ENCODE results near the gene HAP1.
"Not testable (repeated sequence)": the region's sequence is repeated elsewhere in the genome, so short reads cannot be mapped to it uniquely, and the experiment has no call there.

Gene HAP1

DNA sequence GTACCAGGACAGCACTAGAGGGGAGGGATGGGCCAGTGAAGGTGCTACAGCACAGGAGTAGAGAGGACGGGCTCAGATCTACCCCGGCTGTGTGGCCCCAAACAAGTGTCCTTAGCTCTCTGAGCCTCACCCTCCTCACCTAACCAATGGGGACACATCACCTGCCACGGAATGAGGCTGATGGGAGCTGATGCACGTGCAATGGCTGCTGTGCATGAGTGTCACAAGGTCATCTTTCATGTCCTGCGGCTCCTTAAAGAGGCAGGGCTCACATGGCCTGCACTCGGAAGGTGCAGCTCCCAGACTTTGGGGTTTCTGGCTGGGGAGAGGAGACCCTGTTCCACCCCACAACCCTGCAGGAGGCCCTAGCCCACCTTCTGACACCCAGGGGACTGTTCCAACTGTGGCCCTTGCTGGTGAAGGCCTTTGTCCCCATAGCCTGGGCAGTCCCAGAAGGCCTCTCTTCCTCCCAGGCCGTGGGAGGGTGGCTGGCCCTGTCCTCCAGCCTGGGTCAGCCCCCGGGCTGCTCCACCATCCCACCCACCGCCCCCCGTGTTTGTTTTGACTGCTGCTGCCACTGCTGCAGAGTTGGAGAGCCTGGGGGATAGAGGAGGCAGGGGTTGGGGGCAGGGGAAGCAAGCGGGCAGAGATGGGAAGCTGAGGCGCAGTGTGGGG is 10.5 kb downstream of the HAP1 start:
- no peak for DNase-seq

DNA sequence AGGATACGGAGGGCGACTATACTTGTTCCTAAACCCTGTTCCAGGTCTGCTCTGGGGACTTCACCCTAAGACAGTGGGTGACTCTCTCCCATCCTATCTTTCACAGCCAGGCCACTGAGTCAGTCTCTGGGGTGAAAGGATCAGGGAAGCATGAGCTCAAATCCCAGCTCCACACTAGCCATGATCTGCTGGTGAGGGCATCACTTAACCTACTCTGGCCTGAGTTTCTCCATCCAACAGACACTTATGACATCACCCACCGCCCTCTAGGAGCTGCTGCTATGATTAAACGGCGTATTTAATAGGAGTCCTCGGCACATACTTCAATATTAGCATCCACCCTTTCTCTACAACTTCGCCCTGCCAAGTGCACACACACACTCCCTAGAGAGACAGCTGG is 12.2 kb downstream of the HAP1 start:
- DNase-seq = no peak

DNA sequence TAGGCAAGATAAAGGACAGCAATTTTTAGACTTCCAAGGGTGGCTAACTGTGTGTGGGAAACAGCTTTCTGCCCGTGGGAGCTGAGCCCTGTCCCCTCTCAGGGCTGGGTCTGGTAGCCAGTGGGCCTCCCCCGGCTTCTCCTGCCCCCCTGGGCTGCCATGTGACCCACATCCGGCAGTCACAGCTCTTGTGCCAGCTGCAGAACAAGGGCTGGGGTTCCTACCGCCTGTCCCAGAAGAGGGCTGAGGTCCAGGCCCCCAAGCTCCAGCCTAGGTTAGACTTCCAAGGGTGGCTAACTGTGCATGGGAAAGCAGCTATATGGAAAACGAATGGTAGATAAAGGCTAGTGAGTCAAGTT is 16.2 kb downstream of the HAP1 start:
- DNase-seq = no peak

DNA sequence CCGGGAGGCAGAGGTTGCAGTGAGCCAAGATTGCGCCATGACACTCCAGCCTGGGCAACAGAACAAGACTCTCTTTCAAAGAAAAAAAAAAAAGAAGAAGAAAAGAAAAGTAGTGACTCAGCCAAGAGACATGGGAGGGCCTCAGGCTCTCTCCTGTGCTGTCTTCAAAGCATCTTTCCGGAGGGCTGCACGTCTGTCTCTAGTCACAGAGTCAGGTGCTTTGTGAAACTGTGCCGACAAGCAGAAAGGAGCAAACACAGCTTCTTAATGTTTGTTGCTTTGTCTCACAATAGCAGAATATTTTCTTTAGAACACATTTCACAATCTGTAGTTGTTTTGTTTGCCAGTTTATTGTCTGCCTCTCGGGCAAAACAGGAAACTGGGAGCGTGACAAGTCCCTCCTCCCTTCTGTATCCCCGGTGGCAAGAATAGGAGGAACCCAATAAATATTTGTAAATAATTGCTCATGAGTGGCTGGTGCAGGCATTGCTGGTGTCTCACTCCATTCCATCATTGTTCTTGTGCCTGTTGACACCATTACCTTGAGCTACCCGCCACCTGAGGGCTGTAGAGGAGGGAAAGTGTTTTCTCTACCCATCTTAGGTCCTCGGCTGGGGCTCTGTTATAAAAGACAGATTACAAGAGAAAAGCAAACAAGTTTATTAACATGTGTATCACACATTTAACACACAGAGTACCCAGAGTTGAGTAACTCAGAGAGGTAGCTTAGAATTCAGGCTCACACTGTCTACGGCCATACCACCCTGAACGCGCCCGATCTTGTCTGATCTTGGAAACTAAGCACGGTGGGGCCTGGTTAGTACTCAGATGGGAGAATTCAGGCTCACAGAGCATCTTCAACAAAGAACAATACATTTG is 16.8 kb downstream of the HAP1 start:
- no peak for DNase-seq

DNA sequence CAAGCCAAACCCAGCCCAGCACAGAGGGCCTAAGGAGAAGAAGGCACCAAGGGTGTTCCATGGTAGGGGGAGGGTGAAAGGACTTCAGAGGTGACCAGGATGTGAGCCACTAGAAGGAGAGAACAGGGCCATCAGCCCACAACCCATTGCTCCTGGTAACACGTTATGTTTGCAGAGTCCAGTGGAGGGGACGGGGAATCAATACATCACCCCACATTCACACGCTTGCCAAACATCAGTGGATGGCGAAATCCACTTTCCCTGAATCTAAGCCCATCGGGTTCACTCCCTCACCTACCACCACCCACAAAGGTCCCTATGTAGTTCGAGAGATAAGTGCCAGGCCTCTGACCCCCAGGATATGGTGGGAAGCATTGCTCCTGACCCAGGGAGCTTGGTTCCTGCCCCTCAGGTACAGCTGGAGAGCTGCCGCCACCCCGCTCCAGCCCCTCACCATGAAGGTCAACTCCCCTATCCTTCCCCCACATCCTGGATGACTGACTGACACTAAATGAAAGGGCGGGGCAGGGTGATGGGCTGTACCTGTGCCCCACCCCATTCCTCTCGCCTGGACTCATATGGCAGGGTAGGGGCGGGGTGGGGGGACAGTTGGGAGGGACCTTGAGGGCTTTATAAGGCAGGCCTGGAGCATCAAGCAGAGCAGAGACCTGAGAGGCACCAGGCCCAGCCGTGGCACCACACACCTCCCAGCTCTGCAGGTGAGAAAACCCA is 22.6 kb downstream of the HAP1 start, which contains the start of gene GAST:
TSS of gene GAST (plus strand) at position 663 of the 732 bp plus-strand sequence. CDS start 3,106 bp downstream, outside the sequence.
- no peak for DNase-seq

DNA sequence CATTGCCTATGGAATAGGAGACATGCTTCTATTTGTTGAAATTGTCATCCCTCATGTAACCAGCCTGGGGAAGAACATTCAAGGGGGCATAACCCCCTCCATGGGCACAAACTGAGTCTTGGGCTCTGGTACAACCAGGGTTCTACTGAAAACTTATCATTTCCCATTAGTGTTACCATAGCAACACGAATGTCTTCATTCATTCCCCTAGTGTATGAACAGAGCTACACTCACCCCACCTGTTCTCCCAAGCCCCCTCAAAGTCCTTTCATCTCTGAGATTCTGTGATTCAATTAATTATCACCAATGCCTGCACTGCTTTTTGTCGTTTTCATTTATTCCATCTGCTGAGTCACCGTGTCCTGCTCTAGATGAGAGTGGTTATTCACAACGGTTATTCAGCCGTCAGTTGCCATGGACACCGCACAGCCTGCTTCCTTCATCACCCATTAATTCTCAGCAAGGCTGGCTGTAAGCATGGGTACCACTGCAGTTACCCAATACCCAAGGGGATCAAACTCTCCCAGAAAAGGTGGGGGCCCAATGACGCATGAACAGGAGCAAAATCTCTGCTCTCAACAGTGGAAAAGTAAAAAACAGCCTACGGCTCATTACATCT is 23.9 kb downstream of the HAP1 start:
- DNase-seq = no peak

DNA sequence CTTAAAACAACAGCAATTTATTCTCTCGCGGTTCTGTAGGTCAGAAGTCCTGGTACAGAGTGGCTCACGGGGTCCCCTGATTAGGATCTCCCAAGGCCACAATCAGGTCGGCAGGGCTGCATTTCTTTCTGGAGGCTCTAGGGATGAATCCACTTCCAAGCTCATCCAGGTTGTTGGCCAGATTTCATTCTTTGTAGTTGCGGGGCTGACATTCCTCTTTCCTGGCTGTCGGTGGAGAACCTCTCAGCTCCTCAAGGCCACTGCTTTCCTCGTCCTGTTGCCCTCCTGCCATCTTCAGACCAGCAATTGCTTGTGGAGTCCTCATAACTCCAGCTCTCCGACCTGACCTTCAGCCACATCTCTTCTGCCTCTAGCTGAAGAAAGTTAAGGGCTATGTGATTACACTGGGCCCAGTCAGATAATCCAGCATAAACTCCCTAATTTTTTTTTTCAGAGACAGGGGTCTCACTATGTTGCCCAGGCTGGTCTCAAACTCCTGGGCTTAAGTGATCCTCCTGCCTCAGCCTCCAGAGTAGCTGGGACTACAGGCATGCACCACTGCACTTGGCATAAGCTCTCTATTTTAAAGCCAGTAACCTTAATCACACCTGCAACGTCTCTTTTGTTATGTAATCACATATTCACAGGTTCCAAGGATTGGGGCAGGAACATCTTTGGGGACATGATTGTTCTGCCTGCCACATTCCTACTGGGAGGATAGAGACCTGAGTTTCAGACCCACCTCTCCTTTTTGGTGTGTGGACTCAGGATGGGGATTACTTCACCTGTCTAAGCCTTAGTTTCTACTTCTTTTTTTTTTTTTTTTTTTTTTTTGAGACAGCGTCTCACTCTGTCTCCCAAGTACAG is 26.4 kb downstream of the HAP1 start:
- no peak for DNase-seq

DNA sequence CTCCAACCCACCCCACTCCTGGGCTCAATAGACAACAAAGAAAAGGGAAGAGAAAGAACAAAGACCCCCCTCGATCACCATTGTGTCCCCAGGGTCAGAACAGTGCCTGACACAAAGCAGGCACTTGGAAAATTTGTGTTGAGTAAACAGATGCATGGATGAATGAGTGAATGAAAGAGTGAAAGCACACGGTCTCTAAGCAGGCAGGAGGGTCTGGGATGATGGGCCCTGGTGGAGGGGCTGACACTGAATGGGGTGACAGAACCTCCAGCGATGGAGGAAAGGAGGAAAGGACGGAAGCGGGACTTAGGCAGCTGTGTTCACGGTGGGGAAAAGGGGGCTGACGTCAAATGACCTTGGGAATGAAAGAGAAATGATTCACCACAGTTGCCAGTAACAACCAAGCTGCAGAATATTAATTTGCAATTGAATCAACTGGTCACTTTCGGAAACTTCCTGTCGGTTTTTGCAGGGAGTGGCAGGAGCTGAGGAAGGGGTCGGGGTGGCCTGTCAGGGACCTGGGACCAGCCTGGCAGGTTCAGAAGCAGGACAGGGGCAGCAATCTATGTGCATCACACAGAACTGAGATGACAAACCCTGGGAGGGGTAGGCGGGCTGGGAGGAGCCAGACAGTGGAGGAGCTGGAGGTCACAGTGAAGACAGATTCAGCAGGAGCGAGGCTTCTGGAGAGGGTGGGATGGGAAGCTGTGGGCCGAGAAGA is 29.0 kb downstream of the HAP1 start:
- no peak for DNase-seq

DNA sequence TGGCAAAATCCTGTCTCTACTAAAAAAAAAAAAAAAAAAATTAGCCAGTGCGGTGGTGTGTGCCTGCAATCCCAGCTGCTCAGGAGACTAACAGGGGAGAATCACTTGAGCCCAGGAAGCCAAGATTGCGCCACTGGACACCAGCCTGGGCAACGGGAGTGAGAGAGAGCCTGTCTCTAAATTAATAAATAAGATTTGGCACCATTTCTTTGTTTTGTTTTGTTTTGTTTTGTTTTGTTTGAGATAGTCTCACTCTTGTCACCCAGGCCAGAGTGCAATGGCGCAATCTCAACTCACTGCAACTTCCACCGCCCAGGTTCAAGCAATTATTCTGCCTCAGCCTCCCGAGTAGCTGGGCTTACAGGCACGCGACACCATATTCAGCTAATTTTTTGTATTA is 31.7 kb downstream of the HAP1 start:
- no peak for DNase-seq

DNA sequence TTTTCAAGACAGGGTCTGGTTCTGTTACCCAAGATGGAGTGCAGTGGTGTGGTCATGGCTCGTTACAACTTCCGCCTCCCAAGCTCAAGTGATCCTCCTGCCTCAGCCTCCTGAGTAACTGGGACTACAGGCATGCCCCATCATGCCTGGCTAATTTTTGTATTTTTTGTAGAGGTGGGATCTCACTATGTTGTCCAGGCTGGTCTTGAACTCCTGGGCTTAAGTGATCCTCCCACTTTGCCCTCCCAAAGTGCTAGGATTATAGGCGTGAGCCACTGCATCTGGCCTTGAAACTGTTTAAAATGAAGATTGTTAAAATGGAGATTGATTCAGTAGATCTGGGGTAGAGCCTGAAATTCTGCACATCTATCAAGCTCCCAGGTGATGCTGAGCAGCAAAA is 33.6 kb downstream of the HAP1 start:
- not testable (repeated sequence) for DNase-seq

DNA sequence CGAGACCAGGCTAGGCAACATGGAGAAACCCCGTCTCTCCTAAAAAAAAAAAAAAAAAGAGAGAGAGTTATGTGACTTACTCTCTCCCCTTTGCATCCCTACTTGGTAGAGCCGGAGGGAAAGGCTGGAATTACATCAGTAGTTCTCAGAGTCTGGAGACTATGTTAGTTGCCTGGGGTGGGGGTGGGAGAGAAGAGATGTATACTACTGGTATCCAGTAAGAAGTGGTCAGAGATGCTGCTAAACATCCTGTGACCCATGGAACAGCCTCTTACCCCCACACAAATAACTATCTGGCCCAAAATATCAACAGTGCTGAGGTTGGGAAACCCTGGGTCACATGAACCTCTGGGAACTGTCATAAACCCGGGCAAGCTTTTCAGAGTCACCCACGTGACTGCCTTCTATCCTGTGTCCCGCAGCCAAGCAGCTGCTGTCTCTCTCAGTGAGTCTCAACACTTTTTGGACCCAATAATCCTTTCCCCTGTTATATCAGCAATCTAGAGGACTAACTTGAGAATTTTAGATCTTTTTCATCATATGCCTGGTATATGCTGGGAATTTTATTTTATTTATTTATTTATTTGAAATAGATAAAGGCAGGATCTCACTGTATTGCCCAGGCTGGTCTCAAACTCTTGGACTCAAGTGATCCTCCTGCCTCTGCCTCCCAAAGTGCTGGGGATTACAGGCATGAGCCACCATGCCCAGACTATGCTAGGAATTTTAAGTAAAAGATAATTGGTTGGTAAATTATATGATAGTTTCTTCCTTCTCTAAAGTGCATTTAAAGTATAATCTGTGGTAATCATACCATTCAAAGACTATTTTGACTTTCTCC is 37.1 kb downstream of the HAP1 start:
- DNase-seq = no peak

DNA sequence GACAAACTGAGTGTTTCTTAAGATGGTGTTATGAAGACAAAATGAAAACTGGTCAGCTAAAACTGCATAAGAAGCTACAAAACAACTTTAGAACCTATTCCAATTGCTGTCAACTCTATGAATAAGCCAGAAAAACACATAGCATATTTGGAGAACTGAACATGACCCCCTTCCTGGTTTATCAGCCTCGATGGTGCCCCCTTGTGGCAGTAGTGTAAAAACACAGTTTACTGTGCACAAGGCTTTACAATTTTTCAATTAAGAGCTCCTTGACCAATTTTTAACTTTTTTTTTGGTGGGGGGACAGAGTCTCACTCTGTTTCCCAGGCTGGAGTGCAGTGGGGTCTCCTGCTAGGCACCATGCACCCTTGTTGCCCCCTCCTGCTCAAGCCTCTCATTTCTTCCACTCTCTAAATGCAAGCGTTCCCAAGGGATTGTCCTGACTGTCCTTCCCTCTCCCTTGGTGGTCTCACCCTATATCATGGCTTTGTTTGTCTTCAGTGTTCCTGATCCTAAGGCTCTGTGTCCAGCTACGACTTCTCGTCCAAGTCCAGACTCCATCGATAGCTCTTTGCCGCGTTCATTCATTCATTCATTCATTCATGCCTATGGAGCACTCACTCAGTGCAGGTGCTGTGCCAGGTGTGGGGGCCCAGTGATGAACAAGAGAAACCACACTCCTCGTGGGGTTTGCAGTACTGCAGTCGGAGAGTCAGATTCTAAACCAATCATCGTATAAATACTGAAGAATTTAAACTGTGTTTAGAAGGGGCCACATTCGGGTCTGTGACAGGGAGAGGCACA is 38.3 kb downstream of the HAP1 start:
- peak; percentile 79 for DNase-seq

DNA sequence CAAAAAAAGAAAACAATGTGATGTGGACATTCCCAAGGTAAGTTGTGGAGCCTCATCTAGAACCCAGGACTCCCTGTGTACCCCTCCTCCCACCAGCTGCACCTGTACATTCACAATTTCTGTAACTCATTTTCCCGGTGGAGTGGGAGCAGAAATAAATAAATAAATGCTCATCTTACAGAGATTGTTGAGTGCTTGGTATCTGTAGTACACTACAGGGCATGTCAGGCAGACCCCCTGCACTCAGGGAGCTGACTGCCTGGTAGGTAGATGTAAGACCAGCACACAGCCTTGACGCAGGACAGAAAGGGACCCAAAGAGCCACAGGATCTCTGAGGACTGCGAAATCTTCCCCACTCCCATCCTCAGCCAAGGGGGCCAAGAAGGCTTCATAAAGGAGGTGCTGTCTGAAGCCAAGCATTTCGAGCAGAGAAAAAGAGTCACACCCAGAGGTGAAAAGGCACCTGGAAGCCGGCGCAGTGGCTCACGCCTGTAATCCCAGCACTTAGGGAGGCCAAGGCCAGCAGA is 39.2 kb downstream of the HAP1 start:
- no peak for DNase-seq

DNA sequence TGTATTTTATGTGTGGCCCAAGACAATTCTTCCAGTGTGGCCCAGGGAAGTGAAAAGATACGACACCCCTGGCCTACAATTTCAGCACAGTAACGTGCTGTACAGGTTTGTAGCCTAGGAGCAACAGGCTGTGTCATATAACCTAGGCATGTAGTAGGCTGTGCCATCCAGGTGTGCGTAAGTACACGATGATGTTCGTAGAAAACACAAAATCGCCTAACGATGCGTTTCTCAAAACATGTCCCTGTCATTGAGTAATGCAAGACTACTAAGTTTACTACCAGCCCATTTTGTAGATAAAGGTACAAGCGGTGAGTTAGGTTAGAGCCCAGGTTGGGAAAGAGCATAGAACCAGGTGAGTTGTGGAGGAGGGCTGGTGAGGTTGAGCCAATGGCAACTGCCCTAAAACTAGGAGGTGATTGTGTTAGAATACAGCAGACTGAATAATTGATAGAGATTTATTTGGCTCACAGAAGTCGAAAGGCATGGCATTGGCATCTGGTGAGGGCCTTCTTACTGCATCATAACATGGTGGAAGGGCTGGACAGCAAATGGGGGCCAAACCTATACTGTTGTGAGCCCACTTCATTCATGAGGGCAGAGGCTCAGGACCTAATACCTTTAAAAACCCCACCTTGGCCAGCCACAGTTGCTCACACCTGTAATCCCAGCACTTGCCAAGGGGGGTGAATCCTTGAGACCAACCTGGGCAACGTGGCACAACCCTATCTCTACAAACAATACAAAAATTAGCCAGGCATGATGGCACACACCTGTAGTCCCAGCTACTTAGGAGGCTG is 41.5 kb downstream of the HAP1 start:
- no peak for DNase-seq

DNA sequence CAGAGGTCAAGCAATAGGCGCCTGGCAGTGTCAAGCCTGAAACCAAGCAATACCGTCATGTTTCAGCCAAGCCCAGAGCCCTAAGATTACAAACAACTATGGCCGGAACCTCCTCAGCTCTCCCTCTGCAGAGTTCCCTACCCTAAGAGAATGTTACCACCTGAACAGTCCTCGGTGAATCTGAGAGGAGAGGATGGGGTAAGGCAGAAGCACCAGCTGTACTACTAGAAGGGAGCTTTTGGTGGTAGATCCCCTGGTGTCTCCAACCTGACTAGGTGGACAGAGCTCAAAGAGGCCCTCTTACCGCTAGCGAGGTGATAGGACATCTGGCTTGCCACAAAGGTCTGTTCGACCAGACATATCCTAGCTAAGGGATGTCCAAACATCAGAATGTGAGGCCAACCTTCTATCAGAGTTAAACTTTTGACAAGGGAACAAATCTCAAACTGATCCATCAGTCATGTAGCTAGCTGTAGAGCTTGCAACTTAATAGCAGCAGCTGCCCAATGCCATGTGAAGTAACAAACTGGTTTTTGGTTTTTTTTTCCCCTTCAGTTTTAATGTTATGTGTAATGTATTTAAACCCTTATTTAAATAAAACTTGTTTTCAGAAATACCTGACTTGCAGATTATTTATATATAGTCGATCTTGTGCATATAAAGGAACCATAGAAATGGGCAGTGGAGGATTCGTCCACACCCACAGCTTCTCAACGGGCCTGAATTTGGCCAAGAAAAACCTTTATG is 43.2 kb downstream of the HAP1 start:
- no peak for DNase-seq

DNA sequence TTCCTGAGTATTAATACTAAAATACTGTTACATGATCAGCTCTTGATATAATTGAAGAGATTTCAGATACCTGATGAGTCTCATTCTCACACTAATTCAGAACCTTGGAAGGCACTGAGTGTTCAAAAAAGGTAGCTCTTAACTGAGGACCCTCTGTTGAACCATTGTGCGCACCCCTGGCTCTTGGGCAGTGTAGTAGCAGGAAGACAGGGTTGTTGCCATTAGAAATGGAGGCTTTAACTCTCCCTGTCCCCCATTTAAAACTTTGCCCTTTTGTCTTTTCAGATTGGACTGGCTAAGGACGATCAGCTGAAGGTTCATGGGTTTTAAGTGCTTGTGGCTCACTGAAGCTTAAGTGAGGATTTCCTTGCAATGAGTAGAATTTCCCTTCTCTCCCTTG is 43.9 kb downstream of the HAP1 start:
- no peak for DNase-seq

DNA sequence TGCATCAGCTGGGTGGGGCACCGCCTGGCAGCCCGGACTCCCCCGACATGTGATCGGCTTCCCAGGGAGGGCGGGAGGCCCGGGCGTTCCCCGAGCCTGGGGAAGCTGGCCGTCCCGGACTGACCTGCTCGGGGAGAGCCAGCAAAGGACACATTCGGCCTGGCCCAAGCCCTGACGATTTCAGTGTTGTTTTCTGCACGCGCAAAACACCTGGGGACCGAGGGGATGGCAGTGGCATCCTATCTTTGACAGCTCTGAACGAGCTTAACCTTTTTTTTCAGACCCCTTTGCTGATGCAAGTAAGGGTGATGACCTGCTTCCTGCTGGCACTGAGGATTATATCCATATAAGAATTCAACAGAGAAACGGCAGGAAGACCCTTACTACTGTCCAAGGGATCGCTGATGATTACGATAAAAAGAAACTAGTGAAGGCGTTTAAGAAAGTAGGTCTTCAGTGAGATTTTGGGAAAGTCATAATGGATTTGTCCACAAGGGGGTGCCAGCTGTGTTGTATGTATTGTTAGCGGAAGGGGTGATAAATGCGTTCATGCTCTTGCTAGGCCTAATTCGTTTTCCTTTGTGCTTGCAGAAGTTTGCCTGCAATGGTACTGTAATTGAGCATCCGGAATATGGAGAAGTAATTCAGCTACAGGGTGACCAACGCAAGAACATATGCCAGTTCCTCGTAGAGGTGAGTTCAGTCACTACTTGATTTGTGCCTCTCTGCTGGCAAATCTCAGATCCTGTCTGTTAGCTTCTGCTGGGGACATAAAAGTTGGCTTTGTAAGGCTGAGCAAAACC is 44.7 kb downstream of the HAP1 start:
- DNase-seq = peak; percentile 43
